Rectal smooth muscle tissue (tissue), 1 donor: ENCODE data around the gene HSPA4L.

Source experiments
- H3K27ac ChIP-seq: one replicate; pipeline ENCODE4 v1.7.0; 2013; ENCODE audit warnings: low read depth, low read length, inconsistent platforms
- H3K27me3 ChIP-seq: one replicate; pipeline ENCODE4 v1.7.0; 2013; ENCODE audit warnings: low read length; ENCODE audit not compliant: control insufficient read depth, insufficient read depth
- H3K36me3 ChIP-seq: one replicate; pipeline ENCODE4 v1.7.0; 2013; ENCODE audit warnings: low read length; ENCODE audit not compliant: control insufficient read depth, insufficient read depth
- H3K4me1 ChIP-seq: one replicate; pipeline ENCODE4 v1.7.0; 2013; ENCODE audit warnings: low read length; ENCODE audit not compliant: control insufficient read depth, insufficient read depth
- H3K4me3 ChIP-seq: one replicate; pipeline ENCODE4 v1.7.0; 2013; ENCODE audit warnings: low read length
- H3K9ac ChIP-seq: one replicate; pipeline ENCODE4 v1.7.0; 2013; ENCODE audit warnings: low read length

The HSPA4L gene

GRCh38 chr4:127793528-127793927, 11.4 kb downstream of the HSPA4L start:
- Histone ChIP-seq H3K36me3 (no peaks in the 10 kb centered on the region), H3K4me1 (no peaks in the 10 kb centered on the region), H3K27me3 (no peaks in the 10 kb centered on the region), H3K9ac (no peak overlapping the region), H3K27ac (no peak overlapping the region), H3K4me3 (no peak overlapping the region)

- H3K36me3 ChIP-seq, result no peaks in the 10 kb centered on the region
- H3K27me3 ChIP-seq, result no peaks in the 10 kb centered on the region
Observed at GRCh38 chr4:127799711-127800110, 17.6 kb downstream of the HSPA4L start.

GRCh38 chr4:127809173-127809800, 27.2 kb downstream of the HSPA4L start:
- no peak overlapping the region for H3K9ac ChIP-seq
- H3K4me3 ChIP-seq, result no peak overlapping the region
- no peak overlapping the region for H3K27ac ChIP-seq
- H3K4me1 ChIP-seq, result no peaks in the 10 kb centered on the region
- no peaks in the 10 kb centered on the region for H3K27me3 ChIP-seq
- H3K36me3 ChIP-seq, result no peaks in the 10 kb centered on the region

More at GRCh38 chr4:127799711-127800110, 17.6 kb downstream of the HSPA4L start:
- Histone ChIP-seq H3K27ac (no peak overlapping the region), H3K4me1 (no peaks in the 10 kb centered on the region), H3K4me3 (no peak overlapping the region), H3K9ac (no peak overlapping the region)

GRCh38 chr4:127810551-127810950, 28.4 kb downstream of the HSPA4L start:
- Histone ChIP-seq H3K36me3 (no peaks in the 10 kb centered on the region), H3K4me3 (no peak overlapping the region), H3K27me3 (no peaks in the 10 kb centered on the region), H3K4me1 (no peaks in the 10 kb centered on the region), H3K9ac (no peak overlapping the region), H3K27ac (no peak overlapping the region)

GRCh38 chr4:127822430-127822829, 40.3 kb downstream of the HSPA4L start:
- no peak overlapping the region for H3K9ac ChIP-seq
- H3K4me3 ChIP-seq, result no peak overlapping the region
- no peaks in the 10 kb centered on the region for H3K27me3 ChIP-seq
- no peaks in the 10 kb centered on the region for H3K36me3 ChIP-seq
- H3K4me1 ChIP-seq, result no peaks in the 10 kb centered on the region
- no peak overlapping the region for H3K27ac ChIP-seq

- Histone ChIP-seq H3K4me1 (no peaks in the 10 kb centered on the region), H3K27ac (no peak overlapping the region), H3K4me3 (no peak overlapping the region), H3K9ac (no peak overlapping the region), H3K36me3 (no peaks in the 10 kb centered on the region), H3K27me3 (no peaks in the 10 kb centered on the region)
Observed at GRCh38 chr4:127828121-127828520, 46.0 kb downstream of the HSPA4L start.

GRCh38 chr4:127829014-127829413, 46.9 kb downstream of the HSPA4L start:
- H3K9ac ChIP-seq, result no peak overlapping the region
- no peaks in the 10 kb centered on the region for H3K4me1 ChIP-seq
- H3K27me3 ChIP-seq, result no peaks in the 10 kb centered on the region
- no peak overlapping the region for H3K27ac ChIP-seq
- no peak overlapping the region for H3K4me3 ChIP-seq
- no peaks in the 10 kb centered on the region for H3K36me3 ChIP-seq

- no peak overlapping the region for H3K27ac ChIP-seq
- H3K36me3 ChIP-seq, result no peaks in the 10 kb centered on the region
- no peak overlapping the region for H3K4me3 ChIP-seq
- H3K27me3 ChIP-seq, result no peaks in the 10 kb centered on the region
- no peaks in the 10 kb centered on the region for H3K4me1 ChIP-seq
- H3K9ac ChIP-seq, result no peak overlapping the region
Observed at GRCh38 chr4:127832585-127832984, 50.5 kb downstream of the HSPA4L start.

- H3K4me1 ChIP-seq, result no peaks in the 10 kb centered on the region
- H3K27ac ChIP-seq, result no peak overlapping the region
- no peaks in the 10 kb centered on the region for H3K27me3 ChIP-seq
- no peak overlapping the region for H3K9ac ChIP-seq
- H3K36me3 ChIP-seq, result no peaks in the 10 kb centered on the region
- no peak overlapping the region for H3K4me3 ChIP-seq
Observed at GRCh38 chr4:127843704-127844600, 61.8 kb downstream of the HSPA4L start.

- Histone ChIP-seq H3K9ac (no peak overlapping the region), H3K36me3 (no peaks in the 10 kb centered on the region), H3K27ac (no peak overlapping the region), H3K4me3 (no peak overlapping the region), H3K27me3 (no peaks in the 10 kb centered on the region), H3K4me1 (no peaks in the 10 kb centered on the region)
Observed at GRCh38 chr4:127844601-127845116, 62.5 kb downstream of the HSPA4L start.

GRCh38 chr4:127846061-127846460, 63.9 kb downstream of the HSPA4L start:
- Histone ChIP-seq H3K4me3 (no peak overlapping the region), H3K27ac (no peak overlapping the region), H3K9ac (no peak overlapping the region), H3K36me3 (no peaks in the 10 kb centered on the region), H3K27me3 (no peaks in the 10 kb centered on the region), H3K4me1 (no peaks in the 10 kb centered on the region)

- Histone ChIP-seq H3K4me1 (no peaks in the 10 kb centered on the region), H3K36me3 (no peaks in the 10 kb centered on the region), H3K4me3 (no peak overlapping the region), H3K27ac (no peak overlapping the region), H3K9ac (no peak overlapping the region), H3K27me3 (no peaks in the 10 kb centered on the region)
Observed at GRCh38 chr4:127846765-127847164, 64.6 kb downstream of the HSPA4L start.
